22Rv1 (cell line): ENCODE measurements around the gene OSBPL2.

ENCODE experiments used
- ZFX ChIP-seq: fragments of 450-650 bp; IDR thresholded peaks from 2 replicates; pipeline ENCODE4 v1.6.1; 2017; ENCODE audit warnings: antibody characterized with exemption, borderline replicate concordance
- TF ChIP-seq, protein P1 (sequence below): fragments of 450-650 bp; IDR thresholded peaks from 2 replicates; pipeline ENCODE4 v1.5.1; 2017; ENCODE audit warnings: mild to moderate bottlenecking

DNA sequence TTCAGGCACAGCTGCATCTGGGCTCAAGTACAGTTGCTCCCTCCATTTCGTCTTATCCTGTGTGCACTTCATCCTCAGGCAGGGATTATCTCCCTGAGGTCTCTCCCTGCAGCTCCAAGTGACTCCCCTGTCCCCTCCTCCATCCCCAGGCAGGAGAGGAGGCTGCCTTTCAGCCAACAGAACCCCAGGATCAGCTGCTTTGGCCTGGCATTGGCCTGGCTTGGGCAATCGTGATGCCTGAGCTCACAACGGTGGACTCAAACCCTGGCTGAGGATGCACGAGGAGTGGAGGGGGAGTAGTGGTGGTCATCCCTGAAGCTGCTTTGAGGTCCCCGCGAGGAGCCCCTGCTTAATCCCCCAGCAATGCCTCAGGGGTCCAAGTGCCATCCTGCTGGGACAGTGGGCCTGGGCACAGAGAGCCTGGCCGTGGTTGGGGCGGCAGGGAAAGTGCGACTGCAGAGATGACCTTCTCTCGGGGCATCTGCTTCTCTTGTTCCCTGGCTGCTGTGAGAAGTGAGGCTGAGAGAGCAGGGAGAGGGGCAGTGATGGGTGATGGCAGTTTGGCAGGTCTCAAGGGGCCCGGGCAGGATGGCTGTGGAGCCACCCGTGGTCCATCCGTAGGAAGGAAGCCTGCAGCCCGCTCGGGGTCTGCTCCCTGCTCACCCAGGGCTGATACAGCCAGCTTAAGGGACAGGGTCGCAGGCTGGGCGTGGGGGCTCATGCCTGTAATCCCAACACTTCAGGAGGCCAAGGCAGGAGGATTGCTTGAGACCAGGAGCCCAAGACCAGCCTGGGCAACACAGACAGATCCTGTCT is 12.3 kb upstream of the OSBPL2 start:
- TF ChIP-seq, protein P1, sequence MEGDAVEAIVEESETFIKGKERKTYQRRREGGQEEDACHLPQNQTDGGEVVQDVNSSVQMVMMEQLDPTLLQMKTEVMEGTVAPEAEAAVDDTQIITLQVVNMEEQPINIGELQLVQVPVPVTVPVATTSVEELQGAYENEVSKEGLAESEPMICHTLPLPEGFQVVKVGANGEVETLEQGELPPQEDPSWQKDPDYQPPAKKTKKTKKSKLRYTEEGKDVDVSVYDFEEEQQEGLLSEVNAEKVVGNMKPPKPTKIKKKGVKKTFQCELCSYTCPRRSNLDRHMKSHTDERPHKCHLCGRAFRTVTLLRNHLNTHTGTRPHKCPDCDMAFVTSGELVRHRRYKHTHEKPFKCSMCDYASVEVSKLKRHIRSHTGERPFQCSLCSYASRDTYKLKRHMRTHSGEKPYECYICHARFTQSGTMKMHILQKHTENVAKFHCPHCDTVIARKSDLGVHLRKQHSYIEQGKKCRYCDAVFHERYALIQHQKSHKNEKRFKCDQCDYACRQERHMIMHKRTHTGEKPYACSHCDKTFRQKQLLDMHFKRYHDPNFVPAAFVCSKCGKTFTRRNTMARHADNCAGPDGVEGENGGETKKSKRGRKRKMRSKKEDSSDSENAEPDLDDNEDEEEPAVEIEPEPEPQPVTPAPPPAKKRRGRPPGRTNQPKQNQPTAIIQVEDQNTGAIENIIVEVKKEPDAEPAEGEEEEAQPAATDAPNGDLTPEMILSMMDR = no peak
- no peak for TF ChIP-seq ZFX
